ENCODE results near the gene CTNND2. TPM values are rescaled to one million over a fixed set of nuclear protein-coding genes. Genes with fewer than 3 reads are reported as not detected.

Gene CTNND2
- total and polyA plus RNA-seq, 3 donors from 2014 or later, result 9.1 to 17.2 (median 11.3) TPM

- H3K4me1 ChIP-seq, result no peaks in the 10 kb centered on the region
- WGBS, 2 donors, result 96 to 97% methylated on average over 2 of the region's 2 CpGs
- DNase-seq, result no peak
- no peak overlapping the region for H3K27ac ChIP-seq
- no peak overlapping the region for H3K4me3 ChIP-seq
- H3K27me3 ChIP-seq, result no peaks in the 10 kb centered on the region
- intact Hi-C loops (cut with DNase I; ENCODE audit: low total_unique reads), result no loop called here
- TF ChIP-seq POLR2A (IDR thresholded peaks at IDR 0.05) (no peak), CTCF (IDR thresholded peaks at IDR 0.05) (no peak)
- no peaks in the 10 kb centered on the region for H3K36me3 ChIP-seq (ENCODE audit: low read depth, missing control alignments)
- no peaks in the 10 kb centered on the region for H3K9me3 ChIP-seq
Measured at GRCh38 chr5:11177999-11178711, 726.1 kb downstream of the CTNND2 start.

GRCh38 chr5:11174591-11174990 lies 729.7 kb downstream of the CTNND2 start:
- WGBS, 2 donors, result 80 to 81% methylated on average over 7 of the region's 7 CpGs
- Histone ChIP-seq H3K36me3 (ENCODE audit: low read depth, missing control alignments) (no peaks in the 10 kb centered on the region), H3K4me3 (no peak overlapping the region), H3K4me1 (no peaks in the 10 kb centered on the region), H3K27ac (no peak overlapping the region), H3K27me3 (no peaks in the 10 kb centered on the region), H3K9me3 (no peaks in the 10 kb centered on the region)
- intact Hi-C loops (cut with DNase I; ENCODE audit: low total_unique reads), result no loop called here
- TF ChIP-seq CTCF (IDR thresholded peaks at IDR 0.05) (no peak), POLR2A (IDR thresholded peaks at IDR 0.05) (no peak)
- no peak for DNase-seq

GRCh38 chr5:11172484-11172883 lies 731.8 kb downstream of the CTNND2 start:
- 67% methylated on average over 5 of the region's 5 CpGs for WGBS, 2 donors
- H3K27ac ChIP-seq, result no peak overlapping the region
- TF ChIP-seq CTCF (IDR thresholded peaks at IDR 0.05) (no peak), POLR2A (IDR thresholded peaks at IDR 0.05) (no peak)
- no peaks in the 10 kb centered on the region for H3K9me3 ChIP-seq
- H3K4me3 ChIP-seq, result no peak overlapping the region
- no peaks in the 10 kb centered on the region for H3K36me3 ChIP-seq (ENCODE audit: low read depth, missing control alignments)
- no peaks in the 10 kb centered on the region for H3K27me3 ChIP-seq
- H3K4me1 ChIP-seq, result no peaks in the 10 kb centered on the region
- no peak for DNase-seq
- intact Hi-C loops (cut with DNase I; ENCODE audit: low total_unique reads), result no loop called here

DNA sequence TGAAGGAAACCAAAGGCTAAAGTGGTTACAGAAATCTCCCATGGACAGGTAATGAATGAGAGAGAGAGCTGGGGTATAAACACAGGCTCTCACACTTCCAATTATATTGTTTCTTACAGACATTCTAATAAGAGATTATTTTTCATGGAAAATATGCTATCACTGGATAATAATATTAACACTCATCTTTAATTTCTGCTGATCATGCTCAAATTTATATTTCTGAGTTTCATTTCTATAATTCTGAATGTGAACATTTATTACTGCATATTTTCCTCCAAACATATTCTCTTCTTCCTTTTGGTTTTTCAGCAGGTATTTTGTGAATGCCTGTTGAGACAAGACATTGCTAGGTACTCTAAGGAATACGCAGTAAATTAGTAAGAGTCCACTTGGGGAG lies 733.0 kb downstream of the CTNND2 start:
- Histone ChIP-seq H3K9me3 (no peaks in the 10 kb centered on the region), H3K27ac (no peak overlapping the region), H3K27me3 (no peaks in the 10 kb centered on the region), H3K4me3 (no peak overlapping the region), H3K36me3 (ENCODE audit: low read depth, missing control alignments) (no peaks in the 10 kb centered on the region), H3K4me1 (no peaks in the 10 kb centered on the region)
- WGBS, 2 donors, result 89 to 96% methylated on average over 1 of the region's 1 CpG
- intact Hi-C loops (cut with DNase I; ENCODE audit: low total_unique reads), result no loop called here
- no peak for TF ChIP-seq CTCF (IDR thresholded peaks at IDR 0.05)
- TF ChIP-seq POLR2A (IDR thresholded peaks at IDR 0.05), result no peak
- no peak for DNase-seq

GRCh38 chr5:11166923-11167322 lies 737.3 kb downstream of the CTNND2 start:
- H3K27ac ChIP-seq, result no peak overlapping the region

More at GRCh38 chr5:11166923-11167322, 737.3 kb downstream of the CTNND2 start:
- WGBS, 2 donors, result 83 to 88% methylated on average over 7 of the region's 7 CpGs
- DNase-seq, result no peak
- Histone ChIP-seq H3K36me3 (ENCODE audit: low read depth, missing control alignments) (no peaks in the 10 kb centered on the region), H3K4me3 (no peak overlapping the region), H3K27me3 (no peaks in the 10 kb centered on the region), H3K9me3 (no peaks in the 10 kb centered on the region), H3K4me1 (no peaks in the 10 kb centered on the region)
- TF ChIP-seq POLR2A (IDR thresholded peaks at IDR 0.05) (no peak), CTCF (IDR thresholded peaks at IDR 0.05) (no peak)
- intact Hi-C loops (cut with DNase I; ENCODE audit: low total_unique reads), result no loop called here
